Muscle layer of duodenum (tissue), 2 donors: ENCODE results near the gene LIPA.

Source experiments
- H3K27ac ChIP-seq: one replicate; pipeline ENCODE4 v1.7.0; 2013; ENCODE audit warnings: mild to moderate bottlenecking, low read length
- H3K27me3 ChIP-seq: one replicate; pipeline ENCODE4 v1.7.0; 2013; ENCODE audit warnings: low read depth, mild to moderate bottlenecking, control low read depth, low read length
- H3K36me3 ChIP-seq, 2 donors: one replicate each; pipeline ENCODE4 v1.7.0; 2013; ENCODE audit warnings: low read length in 2 of 2, control low read depth in 1 of 2, mild to moderate bottlenecking in 1 of 2; ENCODE audit not compliant: insufficient read depth in 2 of 2, control insufficient read depth in 1 of 2
- H3K4me1 ChIP-seq, 2 donors: one replicate each; pipeline ENCODE4 v1.7.0; 2013; ENCODE audit warnings: low read length in 2 of 2, mild to moderate bottlenecking in 2 of 2, control low read depth in 1 of 2, moderate library complexity in 1 of 2; ENCODE audit not compliant: insufficient read depth in 2 of 2, control insufficient read depth in 1 of 2
- H3K4me3 ChIP-seq, 2 donors: one replicate each; pipeline ENCODE4 v1.7.0; 2013; ENCODE audit warnings: low read length in 2 of 2, low read depth in 1 of 2, mild to moderate bottlenecking in 1 of 2
- H3K9me3 ChIP-seq, 2 donors: one replicate each; pipeline ENCODE4 v1.7.0; 2013; ENCODE audit warnings: low read length in 2 of 2, control low read depth in 1 of 2, mild to moderate bottlenecking in 1 of 2; ENCODE audit not compliant: control insufficient read depth in 1 of 2
- donor health status: healthy.

LIPA gene

DNA sequence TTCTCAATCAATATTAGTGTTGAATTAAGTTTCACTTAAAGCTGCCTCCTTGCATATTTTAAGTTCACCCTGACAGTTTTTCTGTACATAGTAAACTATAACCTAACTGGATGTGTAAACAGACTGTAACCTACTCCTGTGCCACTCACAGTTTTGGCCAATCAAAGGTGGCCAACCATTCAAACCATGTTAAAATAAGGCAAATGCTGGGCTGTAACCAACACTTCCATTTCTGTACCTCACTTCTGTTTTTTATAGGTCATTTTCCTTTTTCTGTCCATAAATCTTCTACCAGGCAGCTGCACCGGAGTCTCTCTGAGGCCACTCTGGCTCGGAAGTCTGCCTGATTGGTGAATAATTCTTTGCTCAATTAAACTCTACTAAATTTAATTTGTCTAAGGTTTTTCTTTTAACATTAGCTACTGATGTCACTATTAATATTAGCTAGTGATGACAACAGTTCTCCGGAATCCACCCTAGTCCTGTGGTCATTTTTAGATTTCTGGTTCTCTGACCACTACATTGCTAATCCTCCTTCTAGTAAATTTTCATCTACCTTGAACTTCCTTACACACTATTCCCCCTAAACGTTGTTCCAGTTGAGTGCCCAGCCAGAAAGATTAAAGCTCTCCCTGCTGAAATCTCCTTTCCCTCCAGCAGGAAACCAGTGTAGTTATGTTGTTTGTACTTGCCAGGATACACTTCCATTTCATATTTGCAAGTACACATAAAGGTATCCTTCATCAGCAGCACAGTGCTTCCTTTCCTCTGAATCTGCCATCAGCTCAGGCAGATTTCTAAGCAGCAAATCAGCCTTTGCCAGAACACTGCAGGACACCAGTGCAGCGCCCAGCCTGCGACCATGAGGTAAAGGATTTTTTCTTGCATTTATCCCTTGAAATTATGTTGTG is 31.7 kb upstream of the LIPA start:
- Histone ChIP-seq H3K36me3 (no peaks in the 10 kb centered on the region), H3K4me3 (peak overlapping the region in 1 of 2 donors; percentile 34), H3K9me3 (no peaks in the 10 kb centered on the region), H3K27ac (peak overlapping the region; percentile 85), H3K27me3 (no peaks in the 10 kb centered on the region), H3K4me1 (peaks cover 5 to 10% of the 10 kb centered on the region in 2 donors)

DNA sequence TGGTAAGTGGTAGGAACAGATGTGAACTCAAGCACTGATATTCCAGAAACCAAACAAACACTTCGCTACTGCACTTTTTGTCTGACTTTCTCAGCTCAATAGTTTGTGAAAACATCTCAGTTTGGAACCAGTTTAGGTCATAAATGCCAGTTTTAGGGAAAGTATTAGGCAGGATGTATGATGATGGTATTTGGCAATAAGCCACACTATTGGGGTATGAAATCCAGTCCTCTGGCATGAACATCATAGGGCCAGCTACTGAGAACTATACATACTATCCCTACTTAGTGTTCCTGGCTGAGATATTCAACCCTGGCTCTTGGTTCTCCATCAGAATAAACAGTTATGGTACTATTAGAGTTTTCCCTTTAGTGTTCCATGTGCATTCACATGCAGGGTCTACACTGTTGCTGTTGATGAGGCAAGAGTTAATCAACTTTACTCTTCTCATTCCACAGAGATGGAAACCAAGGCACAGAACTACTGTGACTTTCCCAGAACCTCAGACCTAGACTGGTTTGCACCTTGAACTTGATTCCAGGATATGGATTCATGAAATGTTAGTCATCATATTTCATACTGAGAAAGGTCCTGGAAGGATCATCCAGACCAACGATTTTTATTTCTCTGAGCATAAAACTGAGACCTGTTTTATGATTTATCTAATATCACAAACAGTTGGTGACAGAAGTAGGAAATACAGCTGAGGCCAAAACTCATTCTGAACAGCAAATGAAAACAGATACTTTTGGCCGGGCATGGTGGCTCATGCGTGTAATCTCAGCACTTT is 30.2 kb upstream of the LIPA start:
- H3K27me3 ChIP-seq, result no peaks in the 10 kb centered on the region
- H3K27ac ChIP-seq, result no peak overlapping the region
- H3K36me3 ChIP-seq, result no peaks in the 10 kb centered on the region
- peaks cover 5 to 10% of the 10 kb centered on the region in 2 donors for H3K4me1 ChIP-seq
- H3K4me3 ChIP-seq, result no peak overlapping the region
- H3K9me3 ChIP-seq, result no peaks in the 10 kb centered on the region

DNA sequence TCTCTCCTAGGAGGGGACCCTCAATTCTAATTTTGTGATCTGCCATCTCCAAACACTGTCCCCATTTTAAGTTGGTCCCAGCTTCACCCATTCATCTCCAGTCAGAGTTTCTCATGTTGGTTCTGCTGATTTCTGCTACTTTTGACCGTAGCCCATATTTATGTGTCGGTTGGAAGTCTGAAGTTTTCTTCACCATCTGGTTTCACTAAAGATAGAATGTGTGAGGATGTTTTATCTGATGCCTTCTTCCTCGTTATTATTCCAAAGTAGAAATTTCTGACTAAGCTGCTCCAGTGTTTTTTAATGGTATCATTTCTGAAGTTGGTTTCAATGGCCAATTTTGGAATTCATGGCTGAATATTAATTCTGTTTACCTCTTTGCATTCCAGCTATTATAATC is 28.9 kb upstream of the LIPA start:
- Histone ChIP-seq H3K4me3 (no peak overlapping the region), H3K9me3 (no peaks in the 10 kb centered on the region), H3K36me3 (no peaks in the 10 kb centered on the region), H3K27me3 (no peaks in the 10 kb centered on the region), H3K4me1 (peaks cover 5 to 10% of the 10 kb centered on the region in 2 donors), H3K27ac (no peak overlapping the region)

DNA sequence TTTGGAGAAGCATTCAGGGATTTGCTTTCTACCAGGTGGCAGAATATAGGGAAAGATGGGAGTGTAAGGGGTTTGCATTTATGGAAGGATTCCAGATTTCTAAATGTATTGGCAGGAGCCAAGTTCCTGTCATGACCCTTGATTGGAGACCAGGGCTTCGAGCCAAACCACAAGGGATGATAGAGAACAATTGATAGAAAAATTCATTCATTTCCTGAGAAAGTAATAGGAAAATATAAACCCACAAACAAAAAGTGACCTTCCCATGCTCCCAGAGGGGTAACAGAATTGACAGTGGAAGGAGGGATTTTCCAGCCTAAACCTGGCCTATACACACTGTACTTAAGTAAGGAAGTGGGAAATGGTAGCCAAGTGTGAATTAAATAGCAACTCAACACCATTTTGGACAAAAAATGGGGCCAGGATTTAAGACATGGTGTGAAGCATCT is 27.9 kb upstream of the LIPA start:
- no peaks in the 10 kb centered on the region for H3K27me3 ChIP-seq
- no peaks in the 10 kb centered on the region for H3K9me3 ChIP-seq
- peak overlapping the region; percentile 67 for H3K27ac ChIP-seq
- H3K4me1 ChIP-seq, result peaks cover 5 to 6% of the 10 kb centered on the region in 2 donors
- no peaks in the 10 kb centered on the region for H3K36me3 ChIP-seq
- no peak overlapping the region for H3K4me3 ChIP-seq

DNA sequence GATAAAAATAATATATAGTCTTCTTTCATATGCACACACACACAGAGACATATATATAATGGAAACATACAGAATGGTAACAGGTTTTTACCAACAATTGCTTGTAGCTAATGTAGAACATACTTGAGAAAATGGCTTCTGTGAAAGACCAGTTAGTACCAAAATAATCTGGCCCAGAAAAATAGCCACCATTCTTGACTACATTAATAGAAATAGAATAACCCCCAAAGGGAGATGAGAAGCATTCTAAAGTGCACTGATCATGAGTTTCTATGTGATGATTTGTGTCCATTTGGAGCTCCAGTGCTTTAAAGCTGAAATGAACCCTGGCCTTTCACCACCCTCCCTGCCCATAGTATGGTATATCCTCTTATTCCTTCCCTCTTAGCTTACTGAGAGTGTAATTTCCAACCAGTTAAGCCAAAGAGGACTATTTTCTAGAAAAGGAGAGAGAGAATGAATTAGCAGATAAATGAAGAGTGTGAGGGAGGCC is 27.4 kb upstream of the LIPA start:
- Histone ChIP-seq H3K36me3 (no peaks in the 10 kb centered on the region), H3K4me1 (peaks cover 5 to 6% of the 10 kb centered on the region in 2 donors), H3K4me3 (no peak overlapping the region), H3K27me3 (no peaks in the 10 kb centered on the region), H3K9me3 (no peaks in the 10 kb centered on the region), H3K27ac (peak overlapping the region; percentile 67)

DNA sequence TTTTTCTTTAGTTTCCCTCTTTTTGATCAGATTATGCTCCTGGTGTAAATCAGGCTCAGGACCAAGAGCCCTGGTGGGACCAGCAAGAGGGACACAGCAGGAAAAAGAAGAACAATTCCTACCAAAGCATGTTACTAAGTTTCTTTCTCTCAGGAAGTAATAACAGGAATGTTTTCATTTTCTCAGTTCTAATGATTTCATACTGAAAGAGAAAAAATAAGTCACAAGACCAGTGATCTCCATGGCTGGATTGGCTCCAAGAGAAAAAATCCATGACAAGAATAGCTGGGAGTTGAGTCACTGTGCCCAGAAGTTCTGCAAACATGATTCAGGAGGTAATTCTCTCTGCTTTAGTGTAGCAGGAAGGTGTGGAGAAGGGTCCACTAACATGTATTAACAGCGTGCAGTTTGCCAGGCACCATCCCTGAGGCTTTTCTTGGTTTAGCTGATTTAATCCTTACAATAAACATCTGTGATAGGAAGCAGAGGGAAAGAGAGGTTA is 26.5 kb upstream of the LIPA start:
- no peaks in the 10 kb centered on the region for H3K9me3 ChIP-seq
- H3K27me3 ChIP-seq, result no peaks in the 10 kb centered on the region
- peaks cover 5% of the 10 kb centered on the region in 2 donors for H3K4me1 ChIP-seq
- H3K36me3 ChIP-seq, result no peaks in the 10 kb centered on the region
- no peak overlapping the region for H3K4me3 ChIP-seq
- H3K27ac ChIP-seq, result peak overlapping the region; percentile 95

DNA sequence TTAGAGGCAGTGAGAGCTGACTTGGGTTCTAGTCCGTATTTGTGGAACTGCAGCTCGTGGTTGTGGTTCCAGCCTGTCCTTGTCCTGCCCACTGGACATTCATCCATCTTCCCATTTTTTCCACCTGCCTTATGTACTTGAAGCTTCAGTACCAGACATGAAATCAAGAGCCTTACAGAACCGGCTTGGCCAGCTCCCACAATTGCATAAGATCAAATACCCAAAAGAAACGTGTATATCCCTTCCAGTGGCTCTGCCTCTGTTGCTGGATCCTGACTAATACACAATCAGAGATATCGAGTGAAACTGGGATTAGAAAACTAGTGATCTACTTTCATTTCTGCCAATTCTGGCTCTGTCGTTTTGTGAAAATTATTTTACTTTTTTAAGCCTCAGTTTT is 23.8 kb upstream of the LIPA start:
- Histone ChIP-seq H3K27ac (peak overlapping the region; percentile 35), H3K4me3 (no peak overlapping the region)

DNA sequence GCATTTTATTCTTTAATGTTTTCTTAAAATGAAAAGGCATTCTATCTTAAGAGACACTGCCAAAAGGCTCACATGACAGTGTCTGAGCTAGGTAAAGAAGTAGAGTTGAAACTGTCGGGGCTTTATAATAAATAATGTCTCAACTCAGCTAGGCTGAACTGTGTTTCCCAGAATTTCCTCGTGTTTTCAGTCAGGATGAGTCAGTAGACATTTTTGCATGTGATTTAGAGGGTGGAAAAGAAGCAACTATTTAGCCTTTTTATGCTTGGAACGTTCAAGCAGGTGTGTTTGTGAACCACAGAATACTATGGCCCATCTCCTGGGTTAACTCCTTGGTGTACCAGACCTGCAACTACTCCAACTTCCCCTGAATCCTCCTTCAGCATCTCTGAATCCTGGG is 23.4 kb upstream of the LIPA start:
- Histone ChIP-seq H3K27ac (peak overlapping the region; percentile 35), H3K27me3 (no peaks in the 10 kb centered on the region), H3K4me3 (no peak overlapping the region), H3K4me1 (peaks cover 0 to 5% of the 10 kb centered on the region in 2 donors), H3K9me3 (no peaks in the 10 kb centered on the region), H3K36me3 (no peaks in the 10 kb centered on the region)

More for the DNA sequence above, 23.8 kb upstream of the LIPA start:
- H3K36me3 ChIP-seq, result no peaks in the 10 kb centered on the region
- no peaks in the 10 kb centered on the region for H3K27me3 ChIP-seq
- H3K4me1 ChIP-seq, result peaks cover 0 to 5% of the 10 kb centered on the region in 2 donors
- no peaks in the 10 kb centered on the region for H3K9me3 ChIP-seq

DNA sequence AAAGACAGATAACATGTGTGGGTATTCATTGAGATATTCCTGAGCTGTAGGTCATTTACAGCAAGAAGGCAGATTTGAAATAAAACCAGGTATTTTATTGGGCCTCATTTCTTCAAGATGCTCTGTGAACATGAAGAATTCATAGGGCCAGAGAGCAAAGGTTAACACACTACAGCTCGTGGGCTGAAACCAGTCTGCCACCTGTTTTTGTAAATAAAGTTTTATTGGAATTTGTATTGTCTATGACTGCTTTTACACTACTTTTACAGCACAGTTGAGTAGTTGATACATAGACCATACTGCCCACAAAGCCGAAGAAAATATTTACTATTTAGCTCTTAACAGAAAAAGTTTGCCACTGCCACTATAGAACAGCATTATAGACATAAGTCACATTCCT is 22.1 kb upstream of the LIPA start:
- no peaks in the 10 kb centered on the region for H3K36me3 ChIP-seq
- H3K4me1 ChIP-seq, result no peaks in the 10 kb centered on the region
- H3K9me3 ChIP-seq, result no peaks in the 10 kb centered on the region
- no peaks in the 10 kb centered on the region for H3K27me3 ChIP-seq
- H3K4me3 ChIP-seq, result no peak overlapping the region
- H3K27ac ChIP-seq, result no peak overlapping the region

DNA sequence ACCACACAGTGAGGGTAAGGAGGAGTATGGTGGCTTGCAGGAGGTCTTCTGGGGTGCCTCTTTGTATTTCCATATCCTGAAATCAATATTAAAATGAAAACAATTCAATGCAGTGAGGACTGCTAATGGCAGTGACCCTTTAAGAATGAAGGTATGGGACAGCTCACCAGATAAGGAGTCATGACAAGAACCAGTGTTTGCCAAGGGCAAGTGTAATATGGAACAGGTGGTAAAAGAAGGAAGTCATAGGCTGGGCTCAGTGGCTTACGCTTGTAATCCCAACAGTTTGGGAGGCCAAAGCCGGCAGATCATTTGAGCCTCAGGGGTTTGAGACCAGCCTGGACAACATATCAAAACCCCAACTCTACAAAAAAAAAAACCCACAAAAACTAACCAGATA is 20.0 kb upstream of the LIPA start:
- H3K4me1 ChIP-seq, result peaks cover 0 to 3% of the 10 kb centered on the region in 2 donors
- no peaks in the 10 kb centered on the region for H3K36me3 ChIP-seq
- H3K27me3 ChIP-seq, result no peaks in the 10 kb centered on the region
- H3K4me3 ChIP-seq, result no peak overlapping the region
- H3K27ac ChIP-seq, result no peak overlapping the region
- no peaks in the 10 kb centered on the region for H3K9me3 ChIP-seq

DNA sequence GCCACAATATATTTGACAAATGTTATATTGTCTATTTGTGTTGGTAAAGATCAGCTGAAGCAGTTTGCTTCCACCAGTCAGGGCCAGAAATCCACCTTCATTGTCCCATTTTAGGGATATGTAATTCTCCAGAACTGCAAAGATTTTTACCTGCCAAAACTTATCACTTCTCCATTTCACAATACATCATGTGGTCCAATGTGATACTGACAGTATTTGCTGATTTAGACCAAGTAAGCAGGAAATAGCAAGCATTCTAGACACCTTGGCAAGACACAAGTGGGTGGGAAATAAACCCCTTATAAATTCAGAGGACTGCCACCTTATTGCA is 18.5 kb upstream of the LIPA start:
- H3K36me3 ChIP-seq, result no peaks in the 10 kb centered on the region
- no peaks in the 10 kb centered on the region for H3K27me3 ChIP-seq
- H3K4me1 ChIP-seq, result peaks cover 0 to 5% of the 10 kb centered on the region in 2 donors
- no peak overlapping the region for H3K27ac ChIP-seq
- H3K4me3 ChIP-seq, result no peak overlapping the region
- H3K9me3 ChIP-seq, result no peaks in the 10 kb centered on the region
